ENCODE data around the gene IGFBPL1.
A peak's percentile ranks its signal among the peaks of the same experiment; 100 is the strongest.

DNA sequence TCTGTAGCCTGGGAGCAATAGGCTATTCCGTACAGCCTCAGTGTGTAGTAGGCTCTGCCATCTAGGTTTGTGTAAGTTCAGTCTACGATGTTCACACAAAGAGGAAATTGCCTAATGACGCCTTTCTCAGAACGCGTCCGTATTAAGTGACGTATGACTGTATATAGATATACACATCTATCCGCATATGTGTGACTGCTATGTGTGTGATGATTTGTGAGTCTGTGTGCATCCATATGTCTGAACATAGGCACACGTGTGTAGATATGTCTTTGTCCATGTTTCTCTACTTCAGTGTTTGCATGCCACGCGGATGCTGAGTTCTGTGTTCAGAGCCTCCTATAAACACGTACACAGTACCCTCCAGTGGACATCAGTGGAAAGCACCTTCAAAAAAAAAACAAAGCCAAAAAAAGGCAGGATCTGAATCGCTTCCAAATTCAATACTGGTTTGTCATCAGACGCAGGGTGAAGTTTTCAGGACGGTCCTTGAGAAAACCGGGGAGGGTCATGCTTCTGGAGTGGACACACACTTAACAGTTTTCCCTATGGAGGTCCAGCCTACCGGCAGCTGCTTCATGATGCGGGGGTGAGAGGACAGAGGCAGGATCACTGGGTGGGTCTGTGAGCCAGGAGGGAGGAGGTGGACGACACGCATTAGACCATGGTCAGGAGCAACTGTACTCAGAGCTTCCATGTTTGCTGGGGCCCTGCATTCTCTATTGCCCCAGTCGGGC lies 61.2 kb downstream of the IGFBPL1 start:
- TF ChIP-seq, protein P1, sequence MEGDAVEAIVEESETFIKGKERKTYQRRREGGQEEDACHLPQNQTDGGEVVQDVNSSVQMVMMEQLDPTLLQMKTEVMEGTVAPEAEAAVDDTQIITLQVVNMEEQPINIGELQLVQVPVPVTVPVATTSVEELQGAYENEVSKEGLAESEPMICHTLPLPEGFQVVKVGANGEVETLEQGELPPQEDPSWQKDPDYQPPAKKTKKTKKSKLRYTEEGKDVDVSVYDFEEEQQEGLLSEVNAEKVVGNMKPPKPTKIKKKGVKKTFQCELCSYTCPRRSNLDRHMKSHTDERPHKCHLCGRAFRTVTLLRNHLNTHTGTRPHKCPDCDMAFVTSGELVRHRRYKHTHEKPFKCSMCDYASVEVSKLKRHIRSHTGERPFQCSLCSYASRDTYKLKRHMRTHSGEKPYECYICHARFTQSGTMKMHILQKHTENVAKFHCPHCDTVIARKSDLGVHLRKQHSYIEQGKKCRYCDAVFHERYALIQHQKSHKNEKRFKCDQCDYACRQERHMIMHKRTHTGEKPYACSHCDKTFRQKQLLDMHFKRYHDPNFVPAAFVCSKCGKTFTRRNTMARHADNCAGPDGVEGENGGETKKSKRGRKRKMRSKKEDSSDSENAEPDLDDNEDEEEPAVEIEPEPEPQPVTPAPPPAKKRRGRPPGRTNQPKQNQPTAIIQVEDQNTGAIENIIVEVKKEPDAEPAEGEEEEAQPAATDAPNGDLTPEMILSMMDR (IDR thresholded peaks at IDR 0.05), result peak; percentile 74
- TF ChIP-seq ZFX (IDR thresholded peaks at IDR 0.05; ENCODE audit: borderline replicate concordance), result no peak
